MCF 10A (cell line): ENCODE data around the gene ST6GALNAC5. TPM values are rescaled to one million over a fixed set of nuclear protein-coding genes. Genes with fewer than 3 reads are reported as not detected.

Source experiments
- BruUV-seq: library from RNA; stranded (reverse); fragments of 400-500 nt; replicated peaks from 2 replicates; lab custom pipeline; 2021; lab: Mats Ljungman, UMichigan
- CTCF ChIA-PET: fragments of 300-600 bp; sonication (Branson Sonifier 250); formaldehyde crosslinking; extraction: SDS; loops from one replicate; lab custom pipeline; 2021; ENCODE audit warnings: antibody characterized with exemption, inconsistent platforms; lab: Yijun Ruan, JAX
- POLR2A ChIA-PET: fragments of 300-600, 350-650 bp; sonication (Branson Sonifier 250); formaldehyde crosslinking; extraction: SDS; loops from one replicate; lab custom pipeline; 2020; ENCODE audit warnings: antibody characterized with exemption, inconsistent platforms; lab: Yijun Ruan, JAX
- DNase-seq: peaks from one replicate; pipeline ENCODE4 v3.0.0-alpha.2; 2018; ENCODE audit not compliant: unreplicated experiment
- H3K27ac Mint-ChIP-seq: one replicate; pipeline ENCODE4 v1.8.0; 2022; ENCODE audit warnings: mild to moderate bottlenecking, low read depth, mixed read lengths; ENCODE audit not compliant: unreplicated experiment
- H3K27me3 Mint-ChIP-seq: one replicate; pipeline ENCODE4 v1.8.0; 2022; ENCODE audit warnings: mixed read lengths; ENCODE audit not compliant: insufficient read depth, unreplicated experiment
- H3K36me3 Mint-ChIP-seq: one replicate; pipeline ENCODE4 v1.8.0; 2022; ENCODE audit warnings: mild to moderate bottlenecking, moderate library complexity, mixed read lengths; ENCODE audit not compliant: insufficient read depth, unreplicated experiment
- H3K4me1 Mint-ChIP-seq: one replicate; pipeline ENCODE4 v1.8.0; 2022; ENCODE audit warnings: mixed read lengths; ENCODE audit not compliant: insufficient read depth, unreplicated experiment
- H3K4me3 Mint-ChIP-seq: one replicate; pipeline ENCODE4 v1.8.0; 2022; ENCODE audit warnings: mild to moderate bottlenecking, moderate library complexity, mixed read lengths; ENCODE audit not compliant: unreplicated experiment
- H3K9me3 Mint-ChIP-seq: one replicate; pipeline ENCODE4 v1.8.0; 2022; ENCODE audit warnings: mixed read lengths; ENCODE audit not compliant: unreplicated experiment
- CTCF ChIP-seq: fragments of 200-600 bp; IDR thresholded peaks from one replicate; pipeline ENCODE4 v1.8.0; 2022; ENCODE audit warnings: antibody characterized with exemption, mild to moderate bottlenecking; ENCODE audit not compliant: unreplicated experiment
- intact Hi-C: fragments of 100-400 bp; cut with micrococcal nuclease; formaldehyde crosslinking; loops from 2 replicates; pipeline ENCODE4 v1.14.1; 2022
- total RNA-seq: library from RNA; stranded (reverse); gene quantifications from 2 replicates; pipeline ENCODE4 v1.2.3, GENCODE V29; 2022

Gene ST6GALNAC5
- total RNA-seq, 1 experiment from 2014 or later: 3.3 TPM

GRCh38 chr1:76939817-76940216 is 72.5 kb downstream of the ST6GALNAC5 start:
- Mint-ChIP-seq H3K4me3 (no peak overlapping the region), H3K27ac (no peak overlapping the region), H3K9me3 (no peaks in the 10 kb centered on the region), H3K4me1 (no peaks in the 10 kb centered on the region), H3K27me3 (no peaks in the 10 kb centered on the region), H3K36me3 (no peaks in the 10 kb centered on the region)
- ChIA-PET POLR2A (no interaction called here), CTCF (interaction anchor here (0.7 kb wide), 1 partner anchor 164 kb away, joined by 3 read pairs; no protein-coding TSS in a partner anchor)
- BruUV-seq: no TSS peak
- intact Hi-C loops: no loop called here
- no peak for TF ChIP-seq CTCF
- no peak for DNase-seq

GRCh38 chr1:76940571-76941335 is 73.5 kb downstream of the ST6GALNAC5 start:
- TF ChIP-seq CTCF: no peak
- H3K27me3 Mint-ChIP-seq: no peaks in the 10 kb centered on the region
- no peaks in the 10 kb centered on the region for H3K4me1 Mint-ChIP-seq
- H3K4me3 Mint-ChIP-seq: no peak overlapping the region
- intact Hi-C loops: no loop called here
- CTCF ChIA-PET: interaction anchor here (0.8 to 0.9 kb wide), 2 partner anchors 9 to 12 kb away, joined by 3 to 4 read pairs; no protein-coding TSS in a partner anchor
- POLR2A ChIA-PET: no interaction called here
- DNase-seq: no peak
- BruUV-seq: no TSS peak
- H3K9me3 Mint-ChIP-seq: no peaks in the 10 kb centered on the region
- no peaks in the 10 kb centered on the region for H3K36me3 Mint-ChIP-seq
- H3K27ac Mint-ChIP-seq: no peak overlapping the region

GRCh38 chr1:76942549-76942948 is 75.3 kb downstream of the ST6GALNAC5 start:
- no peaks in the 10 kb centered on the region for H3K36me3 Mint-ChIP-seq
- intact Hi-C loops: no loop called here
- ChIA-PET CTCF (no interaction called here), POLR2A (no interaction called here)
- H3K4me1 Mint-ChIP-seq: no peaks in the 10 kb centered on the region
- BruUV-seq: no TSS peak
- H3K9me3 Mint-ChIP-seq: no peaks in the 10 kb centered on the region
- H3K27me3 Mint-ChIP-seq: no peaks in the 10 kb centered on the region
- no peak overlapping the region for H3K27ac Mint-ChIP-seq
- no peak for DNase-seq
- no peak for TF ChIP-seq CTCF
- no peak overlapping the region for H3K4me3 Mint-ChIP-seq

- BruUV-seq: no TSS peak
- Mint-ChIP-seq H3K27me3 (no peaks in the 10 kb centered on the region), H3K4me3 (no peak overlapping the region), H3K9me3 (no peaks in the 10 kb centered on the region), H3K36me3 (no peaks in the 10 kb centered on the region), H3K27ac (no peak overlapping the region), H3K4me1 (peaks cover 7% of the 10 kb centered on the region)
- intact Hi-C loops: no loop called here
- ChIA-PET CTCF (no interaction called here), POLR2A (no interaction called here)
- TF ChIP-seq CTCF: no peak
- no peak for DNase-seq
These were observed 77.7 kb downstream of the ST6GALNAC5 start for GRCh38 chr1:76944942-76945341.
